Esophagus squamous epithelium (tissue), 5 donors: ENCODE results near the gene CCDC192. TPM values are rescaled to one million over a fixed set of nuclear protein-coding genes. Genes with fewer than 3 reads are reported as not detected.

Source experiments
- DNase-seq: peaks from one replicate; lab custom pipeline; 2025; lab: John Stamatoyannopoulos, UW
- H3K27ac ChIP-seq, 4 donors: fragments of 200-600 bp; sonication (generic); one replicate each; pipeline ENCODE4 v1.5.1; 2016 to 2019; ENCODE audit warnings: mild to moderate bottlenecking in 1 of 4
- H3K27me3 ChIP-seq, 4 donors: fragments of 200-600 bp; sonication (generic); 1 replicate in 3 of 4; 2 replicates in 1 of 4; pipeline versions ENCODE4 v1.5.1 to v1.6.0; 2017 to 2021; ENCODE audit warnings: antibody characterized with exemption in 1 of 4
- H3K36me3 ChIP-seq, 3 donors: fragments of 200-600 bp; sonication (generic); one replicate each; pipeline ENCODE4 v1.5.1; 2016 to 2019
- H3K4me1 ChIP-seq, 3 donors: fragments of 200-600 bp; sonication (generic); one replicate each; pipeline ENCODE4 v1.5.1; 2017 to 2019
- H3K4me3 ChIP-seq, 4 donors: fragments of 200-600 bp; sonication (generic); 1 replicate in 3 of 4; 2 replicates in 1 of 4; pipeline ENCODE4 v1.5.1; 2016 to 2019; ENCODE audit warnings: mild to moderate bottlenecking in 2 of 4, moderate library complexity in 1 of 4
- H3K9me3 ChIP-seq, 3 donors: fragments of 200-600 bp; sonication (generic); one replicate each; pipeline ENCODE4 v1.5.1; 2016 to 2019
- POLR2A ChIP-seq, 4 donors: fragments of 450-650 bp; IDR thresholded peaks; one replicate each; pipeline ENCODE4 v1.6.1; 2017; ENCODE audit warnings: antibody characterized with exemption in 4 of 4, mild to moderate bottlenecking in 4 of 4, moderate library complexity in 3 of 4
- WGBS, 2 donors: methylation state at CpG; one replicate each; pipeline ENCODE4 v1.1.5; 2018; 5-methylcytosine and 5-hydroxymethylcytosine counted together
- intact Hi-C: fragments of 100-400 bp; cut with DNase I; formaldehyde crosslinking; loops from one replicate; pipeline ENCODE4 v1.15.0; 2022
- total RNA-seq, 4 donors: library from RNA; depleted of rRNA; stranded (reverse); fragments of >200 nt; gene quantifications; one replicate each; pipeline ENCODE4 v1.1.0, GENCODE V29; 2016
- TF ChIP-seq, protein P1 (sequence below), 6 experiments: fragments of 450-650 bp in 4 of 6; fragments of 200-600 bp in 2 of 6; sonication (generic) in 2 of 6; IDR thresholded peaks; one replicate each; pipeline ENCODE4 v1.5.1; 2016 to 2019; ENCODE audit warnings: antibody characterized with exemption in 6 of 6, mild to moderate bottlenecking in 4 of 6, moderate library complexity in 4 of 6
- donor health status: DM: yes; HTN: yes; CAD: no.

The CCDC192 gene
- total RNA-seq, 4 donors from 2014 or later = not detected

DNA sequence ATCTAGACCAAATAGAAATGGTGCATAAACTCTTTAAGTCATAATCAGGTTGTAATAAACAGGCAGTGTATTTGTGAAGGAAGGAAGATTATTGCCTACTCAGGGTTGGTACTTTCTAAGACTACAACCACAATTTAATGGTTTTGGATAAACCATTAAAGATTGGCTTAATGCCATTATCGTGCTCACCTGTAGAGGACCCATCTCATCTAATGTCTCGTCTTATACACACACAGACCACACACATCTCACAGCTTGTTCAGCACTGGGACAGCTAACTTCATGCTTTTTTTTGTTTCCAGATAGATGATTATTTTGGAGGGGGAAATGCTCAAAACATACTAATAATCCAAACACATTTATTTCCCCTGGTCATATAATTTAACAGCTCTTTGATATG, 204.7 kb downstream of the CCDC192 start:
- TF ChIP-seq POLR2A (IDR thresholded peaks at IDR 0.05) = no peak
- TF ChIP-seq, protein P1, sequence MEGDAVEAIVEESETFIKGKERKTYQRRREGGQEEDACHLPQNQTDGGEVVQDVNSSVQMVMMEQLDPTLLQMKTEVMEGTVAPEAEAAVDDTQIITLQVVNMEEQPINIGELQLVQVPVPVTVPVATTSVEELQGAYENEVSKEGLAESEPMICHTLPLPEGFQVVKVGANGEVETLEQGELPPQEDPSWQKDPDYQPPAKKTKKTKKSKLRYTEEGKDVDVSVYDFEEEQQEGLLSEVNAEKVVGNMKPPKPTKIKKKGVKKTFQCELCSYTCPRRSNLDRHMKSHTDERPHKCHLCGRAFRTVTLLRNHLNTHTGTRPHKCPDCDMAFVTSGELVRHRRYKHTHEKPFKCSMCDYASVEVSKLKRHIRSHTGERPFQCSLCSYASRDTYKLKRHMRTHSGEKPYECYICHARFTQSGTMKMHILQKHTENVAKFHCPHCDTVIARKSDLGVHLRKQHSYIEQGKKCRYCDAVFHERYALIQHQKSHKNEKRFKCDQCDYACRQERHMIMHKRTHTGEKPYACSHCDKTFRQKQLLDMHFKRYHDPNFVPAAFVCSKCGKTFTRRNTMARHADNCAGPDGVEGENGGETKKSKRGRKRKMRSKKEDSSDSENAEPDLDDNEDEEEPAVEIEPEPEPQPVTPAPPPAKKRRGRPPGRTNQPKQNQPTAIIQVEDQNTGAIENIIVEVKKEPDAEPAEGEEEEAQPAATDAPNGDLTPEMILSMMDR (IDR thresholded peaks at IDR 0.05) = no peak
- H3K4me3 ChIP-seq = no peak overlapping the region
- intact Hi-C loops = no loop called here
- no peaks in the 10 kb centered on the region for H3K4me1 ChIP-seq
- no peaks in the 10 kb centered on the region for H3K27me3 ChIP-seq
- no peak for DNase-seq
- WGBS, 2 donors = 72% methylated on average over 2 of the region's 2 CpGs
- no peaks in the 10 kb centered on the region for H3K36me3 ChIP-seq
- no peak overlapping the region for H3K27ac ChIP-seq
- no peaks in the 10 kb centered on the region for H3K9me3 ChIP-seq

DNA sequence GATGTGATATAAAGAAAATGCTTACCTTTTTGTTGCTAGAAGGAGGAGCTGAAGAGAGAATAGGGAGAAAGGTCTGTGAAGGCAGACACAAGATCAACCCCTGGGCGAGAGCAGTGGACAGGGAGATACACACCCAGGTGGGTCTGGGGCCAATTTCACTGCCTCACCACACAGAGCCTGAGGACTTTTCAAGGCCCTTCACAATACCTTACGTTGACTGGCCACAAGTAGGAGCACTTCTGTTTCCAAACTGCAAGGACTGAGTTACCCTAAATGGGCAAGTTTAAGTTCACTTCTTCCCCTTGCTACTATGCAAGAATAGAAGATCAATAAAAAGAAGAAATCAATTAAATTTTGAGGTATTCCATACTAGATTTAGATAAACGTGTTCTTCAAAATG, 205.9 kb downstream of the CCDC192 start:
- Histone ChIP-seq H3K27me3 (no peaks in the 10 kb centered on the region), H3K27ac (no peak overlapping the region), H3K4me3 (no peak overlapping the region), H3K9me3 (no peaks in the 10 kb centered on the region), H3K36me3 (no peaks in the 10 kb centered on the region), H3K4me1 (no peaks in the 10 kb centered on the region)
- no peak for DNase-seq
- TF ChIP-seq, protein P1 (IDR thresholded peaks at IDR 0.05) = peak in 5 of 6 experiments; percentile 22 to 55 (median 25)
- TF ChIP-seq POLR2A (IDR thresholded peaks at IDR 0.05) = no peak
- intact Hi-C loops = no loop called here
- WGBS, 2 donors = 48 to 54% methylated on average over 3 of the region's 3 CpGs

DNA sequence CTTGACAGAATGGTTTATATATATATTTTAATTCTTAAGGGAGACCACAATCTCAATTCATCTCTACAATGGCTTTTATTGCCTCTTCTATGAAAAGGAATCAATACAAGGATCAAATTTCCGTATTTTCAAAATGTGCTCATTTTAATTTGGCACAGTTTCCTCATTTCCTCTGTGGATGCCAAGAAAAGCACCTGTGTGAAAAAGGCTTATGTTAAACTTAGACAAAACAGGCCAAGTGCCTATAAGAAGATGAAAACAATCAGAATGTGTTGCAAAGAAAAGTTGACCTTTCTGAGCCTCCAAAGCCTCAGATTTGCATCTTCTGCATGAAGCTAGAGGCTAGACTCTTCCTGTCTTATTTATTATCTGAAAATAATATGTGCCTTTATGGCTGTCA, 206.6 kb downstream of the CCDC192 start:
- intact Hi-C loops = no loop called here
- Histone ChIP-seq H3K27me3 (no peaks in the 10 kb centered on the region), H3K27ac (no peak overlapping the region), H3K9me3 (no peaks in the 10 kb centered on the region), H3K4me1 (no peaks in the 10 kb centered on the region), H3K36me3 (no peaks in the 10 kb centered on the region), H3K4me3 (no peak overlapping the region)
- no peak for TF ChIP-seq POLR2A (IDR thresholded peaks at IDR 0.05)
- TF ChIP-seq, protein P1 (IDR thresholded peaks at IDR 0.05) = no peak
- WGBS, 2 donors = 29 to 64% methylated on average over 1 of the region's 1 CpG
- no peak for DNase-seq

DNA sequence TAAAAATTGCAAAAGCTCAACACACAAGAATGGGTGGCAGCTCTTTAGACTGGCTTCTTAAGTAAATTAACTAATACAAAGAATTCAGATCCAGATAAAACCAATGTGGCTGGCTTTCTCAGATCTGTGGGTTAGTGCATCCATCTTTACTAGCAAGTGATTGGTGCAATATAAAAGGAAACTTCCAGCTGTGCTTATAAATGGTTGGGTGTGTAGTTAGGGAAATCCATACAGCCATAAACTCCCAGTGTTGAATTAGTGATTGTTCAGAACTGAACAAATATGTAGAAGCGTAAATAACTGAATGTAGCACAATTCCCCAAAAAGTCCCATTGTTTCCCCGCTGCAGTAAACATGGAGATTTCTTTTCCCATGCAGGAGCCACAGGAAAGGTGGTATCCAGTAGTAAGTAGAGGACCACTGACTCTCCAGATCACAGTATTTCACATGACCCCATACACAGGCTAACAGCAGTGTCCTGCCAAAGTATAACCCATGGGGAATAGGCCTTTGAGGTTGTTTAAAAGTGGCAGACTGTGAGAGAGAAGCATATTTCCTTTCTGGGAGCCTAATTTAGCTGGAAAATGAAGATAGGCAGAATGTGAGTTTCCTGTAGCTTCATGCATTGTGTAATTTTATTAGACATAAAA, 207.2 kb downstream of the CCDC192 start:
- DNase-seq = no peak
- H3K9me3 ChIP-seq = no peaks in the 10 kb centered on the region
- H3K27ac ChIP-seq = no peak overlapping the region
- no peaks in the 10 kb centered on the region for H3K36me3 ChIP-seq
- intact Hi-C loops = no loop called here
- H3K4me3 ChIP-seq = no peak overlapping the region
- no peaks in the 10 kb centered on the region for H3K4me1 ChIP-seq
- TF ChIP-seq POLR2A (IDR thresholded peaks at IDR 0.05) = no peak
- H3K27me3 ChIP-seq = no peaks in the 10 kb centered on the region
- 93 to 100% methylated on average over 2 of the region's 2 CpGs for WGBS, 2 donors

DNA sequence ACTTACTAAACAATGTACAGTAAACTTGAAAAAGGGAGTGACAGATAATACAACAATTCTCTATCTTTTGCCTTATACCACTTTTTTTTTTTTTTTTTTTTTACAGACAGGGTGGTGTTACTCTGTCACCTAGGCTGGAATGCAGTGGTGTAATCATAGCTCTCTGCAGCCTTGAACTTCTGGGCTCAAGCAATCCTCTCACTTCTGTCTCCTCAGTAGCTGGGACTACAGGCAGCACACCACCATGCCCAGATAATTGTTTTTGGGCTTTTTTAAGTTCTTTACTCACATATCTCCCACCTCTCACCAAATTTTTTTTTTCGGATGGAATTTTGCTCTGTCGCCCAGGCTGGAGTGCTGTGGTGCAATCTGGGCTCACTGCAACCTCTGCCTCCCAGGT, 208.4 kb downstream of the CCDC192 start:
- Histone ChIP-seq H3K27ac (no peak overlapping the region), H3K4me3 (no peak overlapping the region), H3K27me3 (no peaks in the 10 kb centered on the region), H3K4me1 (no peaks in the 10 kb centered on the region), H3K36me3 (no peaks in the 10 kb centered on the region), H3K9me3 (no peaks in the 10 kb centered on the region)
- WGBS, 2 donors = 91 to 97% methylated on average over 2 of the region's 2 CpGs
- intact Hi-C loops = no loop called here
- DNase-seq = no peak
- TF ChIP-seq, protein P1 (IDR thresholded peaks at IDR 0.05) = no peak
- TF ChIP-seq POLR2A (IDR thresholded peaks at IDR 0.05) = no peak
